Activated CD4-positive, CD25-positive, alpha-beta regulatory T cell treated with anti-CD3 and anti-CD28 coated beads, Interleukin-2, amount 50 U/mL, for 72 hours (primary cell): Measurements from ENCODE around the gene CEP20.
"Not testable (repeated sequence)": the region's sequence is repeated elsewhere in the genome, so short reads cannot be mapped to it uniquely, and the experiment has no call there.

Experiments used
- DNase-seq: peaks from one replicate; pipeline ENCODE4 v3.0.0; 2021

The CEP20 gene

DNA sequence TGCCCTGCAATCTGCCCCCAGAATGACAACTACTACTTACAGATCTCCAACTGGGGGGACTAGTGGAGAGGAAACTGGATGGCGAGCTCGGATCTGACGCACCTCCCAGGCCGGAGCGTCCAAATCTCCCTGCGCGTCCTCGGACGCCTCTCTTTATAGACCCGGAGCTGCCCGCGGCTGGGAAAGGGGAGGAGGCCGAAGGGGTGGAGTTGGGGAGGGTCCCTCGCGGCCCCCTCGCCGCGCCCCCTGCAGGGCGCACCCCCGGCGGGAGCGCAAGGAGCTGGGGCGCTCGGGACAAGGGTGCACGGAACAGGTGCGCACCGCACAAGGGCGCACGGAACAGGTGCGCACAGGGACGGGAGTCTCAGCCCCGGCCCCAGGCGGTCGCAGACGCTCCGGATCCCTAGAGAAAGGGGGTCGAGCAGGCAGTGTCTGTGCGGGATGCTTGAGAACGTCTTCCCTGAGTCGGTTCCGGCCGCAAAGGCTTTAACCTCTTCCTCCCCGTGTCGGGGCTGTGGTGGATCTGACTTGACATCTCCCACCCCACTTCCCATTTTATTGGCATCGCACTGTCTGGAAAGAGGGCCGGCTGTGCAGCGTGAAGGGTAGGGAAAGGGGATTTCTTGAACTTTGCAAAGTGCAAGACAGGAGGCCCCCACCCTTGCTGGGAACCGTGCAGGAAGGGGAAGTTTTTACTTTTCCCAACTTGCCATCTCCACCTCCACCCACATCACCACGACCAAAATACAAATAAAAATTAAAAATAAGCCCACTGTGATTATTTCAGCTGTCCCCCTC lies 31.3 kb downstream of the CEP20 start, which contains the start of gene MYH11:
TSS of gene MYH11 (minus strand) at position 128 of the 798 bp plus-strand sequence. CDS start 18,776 bp downstream, outside the sequence.
- no peak for DNase-seq

GRCh38 chr16:15856182-15856581 lies 32.2 kb downstream of the CEP20 start:
- no peak for DNase-seq

DNA sequence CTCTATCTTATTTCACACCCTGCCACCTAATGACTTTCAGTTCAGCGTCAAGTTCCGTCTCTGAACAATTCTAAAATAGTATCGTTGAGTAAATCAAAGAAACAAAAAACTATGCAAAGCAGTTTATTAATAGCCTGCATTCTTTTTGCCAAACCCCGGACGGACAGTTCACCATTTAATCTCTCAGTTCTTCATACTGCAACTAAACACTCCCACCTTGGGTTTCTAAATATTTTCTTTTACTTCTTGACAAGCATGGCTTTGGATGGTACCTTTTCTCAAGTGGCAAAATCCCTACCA lies 32.7 kb downstream of the CEP20 start:
- no peak for DNase-seq

- no peak for DNase-seq
Measured at GRCh38 chr16:15854906-15855703, 33.3 kb downstream of the CEP20 start.

DNA sequence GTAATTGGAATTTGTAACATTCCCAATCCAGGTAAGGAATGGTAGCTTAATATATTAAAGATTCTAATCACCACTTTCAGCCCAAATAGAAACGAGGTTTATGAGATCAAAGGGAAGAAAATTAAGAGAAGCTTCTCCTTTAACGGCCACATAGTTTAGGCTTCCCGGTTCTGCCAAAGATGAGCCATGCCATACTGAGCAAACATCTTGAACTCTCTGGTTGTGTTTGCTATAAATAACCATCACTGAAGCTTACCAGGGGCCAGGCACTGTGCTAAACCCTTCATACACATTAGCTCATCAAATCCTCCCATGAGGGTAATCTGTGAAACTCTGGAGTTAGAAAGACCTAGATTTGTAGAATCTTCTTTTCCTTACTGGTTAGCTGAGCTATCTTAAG lies 34.3 kb downstream of the CEP20 start:
- no peak for DNase-seq

DNA sequence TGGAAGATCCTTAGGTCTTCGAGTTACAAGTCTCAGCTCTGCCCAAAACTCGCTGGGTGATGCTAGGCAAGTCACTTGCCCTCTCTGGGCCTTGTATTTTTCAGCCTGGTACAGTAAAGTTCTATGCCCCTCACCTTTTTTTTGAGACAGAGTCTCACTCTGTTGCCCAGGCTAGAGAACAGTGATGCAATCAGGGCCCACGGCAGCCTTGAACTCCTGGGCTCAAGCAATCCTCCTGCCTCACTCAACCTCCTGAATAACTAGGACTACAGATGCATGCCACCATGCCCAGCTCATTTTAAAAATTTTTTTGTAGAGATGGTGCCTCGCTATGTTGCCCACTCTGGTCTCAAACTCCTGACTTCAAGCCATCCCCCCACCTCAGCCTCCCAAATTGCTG lies 35.4 kb downstream of the CEP20 start:
- DNase-seq = no peak

DNA sequence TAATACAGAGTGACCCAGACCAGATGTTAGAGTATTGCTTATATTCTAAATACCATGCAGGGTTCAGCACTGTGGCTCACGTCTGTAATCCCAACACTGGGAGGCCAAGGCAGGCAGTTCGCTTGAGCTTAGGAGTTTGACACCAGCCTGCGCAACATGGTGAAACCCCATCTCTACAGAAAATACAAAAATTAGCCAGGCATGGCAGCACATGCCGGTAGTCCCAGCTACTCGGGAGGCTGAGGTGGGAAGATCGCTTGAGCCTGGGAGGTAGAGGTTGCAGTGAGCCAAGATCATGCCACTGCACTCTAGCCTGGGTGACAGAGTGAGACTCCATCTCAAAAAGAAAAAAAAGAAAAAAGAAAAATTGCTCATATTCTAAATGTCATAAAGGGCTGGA lies 37.8 kb downstream of the CEP20 start:
- not testable (repeated sequence) for DNase-seq

- DNase-seq = no peak
Measured at GRCh38 chr16:15849209-15849981, 39.0 kb downstream of the CEP20 start.

GRCh38 chr16:15847611-15848175 lies 40.7 kb downstream of the CEP20 start:
- DNase-seq = no peak

GRCh38 chr16:15846510-15846909 lies 41.9 kb downstream of the CEP20 start:
- no peak for DNase-seq

- no peak for DNase-seq
Measured at GRCh38 chr16:15843635-15844279, 44.6 kb downstream of the CEP20 start.

DNA sequence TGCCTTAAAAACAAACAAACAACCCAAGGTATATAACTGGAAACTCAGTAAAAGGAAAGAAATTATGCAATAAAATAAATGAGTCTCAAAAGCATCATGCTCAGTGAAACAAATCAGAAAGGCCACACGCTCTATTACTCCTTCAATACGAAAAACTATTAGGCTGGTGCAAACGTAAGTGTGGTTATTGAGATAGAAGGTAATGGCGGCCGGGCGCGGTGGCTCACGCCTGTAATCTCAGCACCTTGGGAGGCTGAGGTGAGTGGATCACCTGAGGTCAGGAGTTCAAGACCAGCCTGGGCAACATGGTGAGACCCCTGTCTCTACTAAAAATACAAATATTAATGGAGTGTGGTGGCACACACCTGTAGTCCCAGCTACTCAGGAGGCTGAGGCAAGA lies 49.2 kb downstream of the CEP20 start:
- not testable (repeated sequence) for DNase-seq

DNA sequence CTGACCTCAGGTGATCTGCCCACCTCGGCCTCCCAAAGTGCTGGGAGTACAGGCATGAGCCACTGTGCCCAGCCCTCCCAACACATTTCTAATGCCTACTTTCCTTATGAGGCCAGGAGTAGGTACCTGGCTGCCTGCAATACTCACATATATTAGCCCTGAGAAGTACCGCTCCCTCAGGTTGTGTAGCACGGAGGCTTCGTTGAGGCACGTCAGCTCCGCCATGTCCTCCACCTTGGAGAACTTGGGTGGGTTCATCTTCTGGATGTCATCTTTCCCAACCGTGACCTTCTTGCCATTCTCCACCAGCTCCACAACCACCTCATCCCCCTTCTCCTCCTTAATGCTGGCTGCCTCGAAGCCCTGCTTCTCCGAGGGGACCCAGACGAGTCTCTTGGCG lies 50.6 kb downstream of the CEP20 start:
- DNase-seq = no peak

DNA sequence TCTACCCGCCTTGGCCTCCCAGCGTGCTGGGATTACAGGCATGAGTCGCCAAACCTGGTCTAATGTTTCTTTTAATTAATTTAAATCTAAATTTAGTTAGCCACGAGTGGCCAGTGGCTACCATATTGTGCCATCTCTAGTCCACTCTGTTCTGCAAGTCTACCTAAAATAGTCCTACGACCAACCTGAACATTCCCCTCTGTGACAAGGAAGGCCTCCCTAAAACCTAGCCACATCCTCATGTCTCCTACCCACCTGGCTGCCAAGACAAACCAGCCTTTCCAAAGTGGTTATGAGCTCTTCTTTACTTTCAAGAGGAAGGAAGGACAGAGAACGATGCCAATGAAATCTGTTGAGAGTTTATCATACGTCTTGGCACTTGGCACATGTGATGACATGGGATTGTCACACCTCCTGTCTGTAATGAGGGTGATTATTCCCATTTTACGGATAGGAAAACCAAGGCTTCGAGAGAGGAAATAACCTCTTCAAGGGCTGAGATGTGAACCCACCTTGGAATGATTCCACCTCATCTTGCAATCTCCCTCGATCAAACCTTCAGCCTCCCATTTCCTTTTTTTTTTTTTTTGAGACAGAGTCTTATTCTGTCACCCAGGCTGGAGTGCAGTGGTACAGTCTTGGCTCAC lies 51.3 kb downstream of the CEP20 start:
- DNase-seq = no peak

GRCh38 chr16:15836074-15836473 lies 52.3 kb downstream of the CEP20 start:
- no peak for DNase-seq

- DNase-seq = no peak
Measured at GRCh38 chr16:15835136-15835878, 53.1 kb downstream of the CEP20 start.

DNA sequence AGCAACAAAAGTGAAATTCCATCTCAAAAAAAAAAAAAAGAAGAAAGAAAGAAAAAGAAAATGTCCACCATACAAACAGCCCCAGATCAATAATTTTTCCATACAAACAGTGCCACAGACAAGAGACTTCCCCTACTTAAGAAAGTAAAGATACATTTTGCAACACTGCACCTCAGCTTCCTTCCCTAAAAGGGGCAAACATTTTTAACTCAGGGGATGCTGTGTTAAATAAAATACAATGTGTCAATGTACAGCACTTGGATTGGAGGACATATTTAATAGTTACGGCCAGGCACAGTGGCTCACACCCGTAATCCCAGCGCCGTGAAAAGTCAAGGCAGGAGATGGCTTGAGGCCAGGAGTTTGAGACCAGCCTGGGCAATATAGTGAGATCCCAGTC lies 53.9 kb downstream of the CEP20 start:
- DNase-seq = no peak

DNA sequence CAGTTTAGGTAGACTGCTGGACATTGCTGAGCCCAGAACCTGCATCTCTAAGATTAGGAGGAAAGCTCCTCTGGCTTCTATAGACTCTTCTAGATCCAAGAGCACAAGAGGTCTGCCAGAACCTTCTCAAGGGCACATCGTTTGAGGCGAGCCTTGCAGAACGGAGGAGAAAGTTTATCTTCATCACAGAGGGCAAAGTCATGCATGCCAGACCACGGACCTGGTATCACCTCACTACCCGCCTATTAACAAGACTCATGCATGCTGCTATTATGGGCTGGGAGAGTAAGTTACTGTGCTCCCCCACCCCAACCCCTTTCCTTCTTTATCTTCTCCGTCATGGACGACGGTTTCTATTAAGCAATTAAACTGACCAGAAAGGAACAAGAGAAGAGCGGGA lies 54.9 kb downstream of the CEP20 start:
- no peak for DNase-seq

DNA sequence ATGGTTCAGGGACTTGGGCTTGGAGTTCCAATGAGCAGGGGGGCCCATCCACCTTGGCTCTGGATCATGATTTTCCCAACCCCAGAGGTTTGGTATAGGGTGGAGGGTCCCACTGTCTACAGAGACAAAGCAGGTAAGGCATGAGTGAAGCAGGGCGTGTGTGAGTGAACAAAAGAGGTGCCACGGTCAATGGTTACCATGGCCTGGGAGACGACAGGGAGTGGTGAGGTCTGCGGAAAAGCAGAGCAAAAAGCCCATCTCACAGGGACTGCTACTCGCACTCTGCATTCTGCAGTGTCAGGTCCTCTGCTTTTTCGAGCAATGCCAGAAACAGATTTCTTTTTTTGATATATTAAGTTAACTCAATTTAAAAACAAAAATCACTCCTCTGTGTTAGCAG lies 56.2 kb downstream of the CEP20 start:
- DNase-seq = no peak

GRCh38 chr16:15830832-15831451 lies 57.5 kb downstream of the CEP20 start:
- no peak for DNase-seq

DNA sequence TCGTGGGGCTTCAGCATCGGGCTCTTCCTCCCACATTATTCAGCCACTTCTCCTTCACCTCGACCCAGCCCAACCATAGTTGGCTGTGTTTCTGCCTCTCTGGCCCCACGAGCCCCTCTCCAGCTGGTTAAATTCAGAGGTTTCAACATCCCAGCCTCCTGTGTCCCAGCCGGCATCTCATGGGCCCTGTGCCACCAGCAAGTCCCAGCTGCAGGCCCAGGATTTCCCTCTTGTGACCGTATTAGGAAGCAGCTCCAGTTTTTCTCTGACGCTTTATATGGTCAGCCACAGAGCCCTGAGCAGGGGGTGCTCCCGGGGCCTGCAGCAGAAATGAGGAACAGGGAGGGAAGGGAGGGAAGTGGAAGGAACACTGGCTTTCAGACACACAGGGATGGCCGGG lies 58.9 kb downstream of the CEP20 start:
- no peak for DNase-seq
